Skeletal muscle cell (primary cell): ENCODE results near the gene FITM2.
"Not testable (repeated sequence)": the region's sequence is repeated elsewhere in the genome, so short reads cannot be mapped to it uniquely, and the experiment has no call there.

Source experiments
- DNase-seq: peaks from one replicate; pipeline ENCODE4 v3.0.0-alpha.2; 2010; ENCODE audit warnings: low read depth
- H3K4me3 ChIP-seq: 2 replicates; pipeline ENCODE4 v1.5.1; 2011; ENCODE audit warnings: low read depth, mild to moderate bottlenecking, control low read depth, low read length, moderate library complexity

FITM2 gene

GRCh38 chr20:44335675-44336074 lies 24.7 kb upstream of the FITM2 start:
- no peak for DNase-seq
- no peak overlapping the region for H3K4me3 ChIP-seq

DNA sequence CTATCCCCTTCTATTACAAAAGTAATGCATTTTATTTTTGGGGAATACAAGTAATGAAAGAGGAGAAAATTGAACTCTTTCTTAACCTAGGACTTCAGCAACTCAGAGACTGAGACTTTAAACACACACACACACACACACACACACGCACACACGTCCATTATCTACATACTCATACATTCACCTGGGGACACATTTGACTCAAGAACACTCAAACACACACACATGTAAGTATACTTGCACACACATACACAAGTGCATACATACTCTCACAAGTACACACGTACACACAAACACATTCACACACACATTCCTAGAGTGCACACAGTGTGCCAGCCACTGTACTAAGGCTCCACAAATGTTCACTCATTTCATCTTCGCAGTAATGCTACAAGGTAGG lies 23.7 kb upstream of the FITM2 start:
- no peak for DNase-seq
- H3K4me3 ChIP-seq, result no peak overlapping the region

DNA sequence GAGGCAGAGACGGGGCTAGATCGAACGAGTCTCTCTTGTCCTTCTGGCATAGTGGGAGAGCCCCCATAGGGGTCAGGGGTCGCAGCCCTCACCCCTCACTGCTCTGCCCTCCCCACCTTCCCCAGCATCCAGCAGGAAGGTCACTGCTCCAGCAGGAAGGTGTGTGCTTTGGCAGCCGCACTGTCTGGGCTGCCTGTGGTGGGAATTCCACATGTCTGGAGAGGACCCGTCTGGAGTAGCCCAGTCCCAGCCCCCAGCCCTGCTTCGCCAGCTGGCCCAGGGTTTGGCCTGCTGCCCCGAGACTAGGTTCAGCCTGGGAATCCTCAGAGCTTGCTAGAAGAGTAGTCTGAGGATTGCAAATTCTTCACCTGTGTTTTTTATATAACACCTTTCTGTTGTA lies 23.3 kb upstream of the FITM2 start:
- no peak for DNase-seq
- no peak overlapping the region for H3K4me3 ChIP-seq

DNA sequence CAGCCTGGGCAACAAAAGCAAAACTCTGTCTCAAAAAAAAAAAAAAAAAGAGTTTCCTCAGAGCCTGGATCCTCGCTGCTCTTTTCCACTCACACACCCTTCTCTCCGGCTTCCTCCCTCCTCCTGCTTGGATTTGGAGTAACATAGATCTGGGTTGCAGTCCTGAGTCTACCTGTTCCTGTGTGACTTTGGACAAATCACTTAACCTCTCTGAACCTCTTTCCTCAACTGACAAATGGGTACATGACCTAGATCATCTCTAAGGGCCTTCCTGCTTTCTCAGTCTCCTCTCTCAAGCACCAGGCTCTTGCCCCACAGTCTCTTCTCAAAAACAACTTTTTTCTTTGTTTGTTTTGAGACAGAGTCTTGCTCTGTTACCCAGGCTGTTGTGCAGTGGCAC lies 20.2 kb upstream of the FITM2 start:
- no peak overlapping the region for H3K4me3 ChIP-seq
- no peak for DNase-seq

DNA sequence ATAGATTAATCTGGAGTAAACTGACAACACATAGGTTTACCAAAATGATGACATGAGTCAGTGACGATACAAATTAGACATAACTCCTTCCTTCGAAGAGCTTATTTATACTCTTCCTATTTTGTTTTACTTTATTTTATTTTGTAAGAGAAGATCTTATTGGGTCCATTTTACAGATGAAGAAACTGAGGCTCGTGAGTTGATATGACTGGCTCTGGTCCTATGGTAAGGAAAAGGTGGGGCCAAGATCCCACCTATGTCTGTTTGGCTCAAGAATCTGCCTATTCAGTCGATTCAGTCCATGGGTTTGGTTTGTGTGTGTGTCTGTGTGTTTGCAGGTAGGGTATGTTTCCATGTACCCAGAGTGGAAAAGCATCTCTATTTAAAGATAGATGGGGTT lies 17.4 kb upstream of the FITM2 start:
- no peak overlapping the region for H3K4me3 ChIP-seq
- DNase-seq, result no peak

DNA sequence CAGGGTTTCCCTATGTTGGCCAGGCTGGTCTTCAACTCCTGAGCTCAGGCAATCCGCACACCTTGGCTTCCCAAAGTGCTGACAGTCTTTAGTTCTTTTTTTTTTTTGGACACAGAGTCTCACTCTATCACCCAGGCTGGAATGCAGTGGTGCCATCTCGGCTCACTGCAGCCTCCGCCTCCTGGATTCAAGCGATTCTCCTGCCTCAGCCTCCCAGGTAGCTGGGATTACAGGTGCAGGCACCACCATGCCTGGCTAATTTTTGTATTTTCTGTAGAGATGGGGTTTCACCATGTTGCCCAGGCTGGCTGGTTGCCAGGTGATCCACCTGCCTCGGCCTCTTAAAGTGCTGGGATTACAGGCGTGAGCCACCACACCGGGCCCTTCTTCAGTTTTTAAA lies 16.7 kb upstream of the FITM2 start:
- DNase-seq, H3K4me3 ChIP-seq: not testable (repeated sequence)

DNA sequence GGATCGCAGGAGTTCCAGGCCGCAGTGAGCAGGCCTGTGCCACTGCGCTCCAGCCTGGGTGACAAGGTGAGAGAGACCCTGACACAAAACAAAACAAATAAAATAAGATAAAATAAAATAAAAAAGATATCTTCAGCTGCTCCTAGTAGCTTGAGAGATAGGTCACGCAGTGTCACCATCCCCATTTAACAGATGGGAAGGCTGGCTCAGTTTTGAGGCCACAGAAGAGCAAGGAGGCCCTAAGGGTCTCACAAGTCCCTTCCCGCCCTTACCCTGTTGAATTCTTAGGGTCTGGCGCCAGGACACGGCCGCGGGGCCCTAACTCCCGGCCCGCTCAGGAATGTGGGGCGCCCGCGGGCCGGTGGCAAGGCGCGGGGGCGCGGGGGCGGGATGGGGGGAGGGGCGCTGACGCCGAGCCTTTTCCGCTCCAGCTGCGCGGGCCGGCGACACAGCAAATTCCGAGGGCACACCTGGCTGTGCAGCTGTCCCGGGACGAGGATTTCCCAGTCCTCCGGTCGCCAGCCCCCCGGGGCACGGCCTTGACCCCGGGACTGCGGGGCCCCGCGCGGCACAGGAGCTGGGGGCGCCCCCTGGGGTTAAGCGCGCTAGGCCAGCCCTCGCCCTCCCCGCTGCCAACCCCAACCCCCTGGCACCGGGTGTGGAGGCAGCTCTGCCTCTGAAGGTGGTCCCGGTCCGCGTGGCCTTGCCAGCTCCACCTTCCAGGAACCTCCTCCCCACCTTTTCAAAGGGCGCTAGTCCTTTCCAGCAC lies 15.6 kb upstream of the FITM2 start:
- no peak for DNase-seq
- H3K4me3 ChIP-seq, result peak overlapping the region; percentile 28

DNA sequence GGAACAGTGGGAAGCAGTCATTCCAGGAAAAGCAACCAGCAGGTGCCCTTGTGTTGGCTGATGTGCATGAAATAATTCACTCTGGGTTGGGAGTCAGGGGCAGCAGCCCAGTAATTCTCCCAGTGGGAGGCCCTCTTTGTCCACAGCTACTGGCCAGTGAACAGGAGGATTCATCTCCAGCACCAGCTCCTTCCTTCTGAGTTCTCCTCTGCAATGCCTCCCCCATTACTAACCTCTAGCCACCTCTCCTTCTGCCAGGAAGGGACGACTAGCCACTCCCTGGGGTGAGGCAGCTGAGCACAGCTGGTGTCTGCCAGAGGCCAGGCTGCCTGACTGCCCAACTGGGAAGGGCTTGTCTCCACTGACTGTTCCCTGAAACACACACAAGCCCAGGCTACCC lies 13.3 kb upstream of the FITM2 start:
- no peak overlapping the region for H3K4me3 ChIP-seq
- no peak for DNase-seq

- DNase-seq, result no peak
- H3K4me3 ChIP-seq, result no peak overlapping the region
Measured at GRCh38 chr20:44319839-44320422, 8.9 kb upstream of the FITM2 start.

DNA sequence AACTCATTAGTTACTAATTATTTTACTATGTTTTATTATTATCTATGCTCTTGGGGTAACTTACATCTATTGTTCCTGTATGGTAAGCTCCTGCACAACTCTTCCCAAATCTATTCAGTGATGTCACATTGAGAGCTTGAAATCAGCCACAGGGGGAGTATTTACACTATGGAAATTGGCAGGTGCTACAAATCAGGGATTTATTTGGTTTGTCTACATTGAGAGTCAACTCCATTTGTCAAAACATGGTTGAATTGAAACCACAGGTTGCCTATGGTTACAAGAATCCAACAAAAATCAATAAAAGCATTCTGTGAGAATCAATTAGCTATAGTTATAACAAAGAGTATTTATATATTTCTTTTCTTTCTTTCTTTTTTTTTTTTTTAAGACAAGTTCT lies 3.9 kb upstream of the FITM2 start:
- no peak for DNase-seq
- no peak overlapping the region for H3K4me3 ChIP-seq

DNA sequence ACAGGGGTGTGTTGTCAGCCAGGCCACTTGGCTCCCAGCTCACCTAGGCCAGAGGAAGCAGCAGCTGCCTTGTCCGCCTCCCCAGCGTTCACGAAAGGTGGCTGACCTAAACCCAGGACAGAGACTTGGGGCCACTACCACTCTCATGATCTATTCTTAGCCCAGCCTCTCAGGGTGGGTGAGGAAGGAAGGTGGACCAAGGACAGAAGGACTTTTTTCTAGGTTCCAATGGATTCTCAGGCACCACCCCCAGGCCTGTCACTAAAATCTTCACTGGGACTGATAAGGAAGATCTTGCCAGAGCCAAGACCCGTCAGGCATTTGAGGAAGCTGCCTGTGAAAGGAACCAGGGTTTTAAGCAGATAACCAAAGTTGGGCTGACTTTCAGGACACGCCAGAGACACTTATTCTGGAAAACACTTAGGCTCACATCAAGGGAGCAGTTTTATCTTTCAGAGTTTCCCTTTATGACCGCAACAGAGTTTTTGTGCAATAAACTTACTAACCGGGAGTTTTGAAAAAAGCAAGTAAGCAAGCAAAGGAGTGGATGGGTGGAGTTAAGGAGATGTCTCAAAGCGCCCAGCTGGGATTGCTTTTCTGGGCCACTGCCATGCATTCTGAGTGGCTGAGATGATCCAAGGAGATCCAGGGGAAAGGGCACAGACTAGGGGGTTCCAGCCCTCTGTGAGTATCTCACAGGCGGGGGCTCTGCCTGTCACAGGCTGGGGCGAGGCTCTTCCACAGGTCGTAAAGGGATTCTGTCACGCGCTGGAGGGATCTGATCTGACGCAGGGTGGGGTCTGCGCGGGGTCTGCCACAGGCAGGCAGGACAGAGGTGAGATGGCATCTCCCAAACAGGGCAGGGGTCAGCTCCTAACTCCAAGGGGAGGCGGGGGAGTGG lies 989 bp downstream of the FITM2 start:
- peak overlapping the region; percentile 82 for H3K4me3 ChIP-seq
- DNase-seq, result peak; percentile 36

DNA sequence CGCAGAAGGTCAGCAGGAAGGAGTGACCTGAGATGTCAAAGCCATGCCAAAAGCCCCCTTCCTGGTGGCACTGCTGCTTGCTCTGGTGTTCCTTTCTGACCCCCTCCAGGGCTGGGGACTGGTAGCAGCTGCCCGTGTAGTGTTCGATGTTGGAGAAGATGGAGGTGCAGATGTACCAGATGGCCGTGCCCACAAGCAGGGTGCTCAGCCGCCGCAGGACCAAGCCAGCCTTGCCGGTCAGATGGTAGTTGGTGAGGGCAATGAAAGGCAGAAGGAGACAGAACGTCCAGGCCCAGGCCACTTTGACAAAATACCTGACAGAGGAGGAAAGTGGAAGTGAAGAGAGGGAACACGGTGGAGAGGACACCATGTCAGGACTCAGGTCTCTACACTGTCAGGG lies 4.1 kb downstream of the FITM2 start:
- DNase-seq, result no peak
- H3K4me3 ChIP-seq, result no peak overlapping the region

DNA sequence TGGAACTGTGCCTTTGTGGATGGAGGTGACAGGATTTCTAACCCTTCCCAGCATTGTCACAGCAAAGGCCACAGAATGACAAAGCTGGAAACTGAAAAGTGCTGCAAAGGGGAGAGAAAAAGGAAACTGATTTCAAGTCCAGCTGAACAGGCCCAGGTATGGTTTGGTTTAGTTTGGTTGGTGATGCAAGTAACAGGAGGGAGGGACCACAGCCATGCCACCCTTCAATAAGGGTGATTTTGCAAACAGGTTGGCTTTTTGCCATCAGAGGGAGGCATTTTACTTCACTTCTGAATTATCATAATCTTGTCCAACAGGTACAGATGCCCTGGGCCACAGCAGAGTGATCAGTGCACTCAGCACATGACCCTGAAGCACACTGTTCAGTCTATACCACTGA lies 6.6 kb downstream of the FITM2 start:
- no peak for DNase-seq
- no peak overlapping the region for H3K4me3 ChIP-seq

DNA sequence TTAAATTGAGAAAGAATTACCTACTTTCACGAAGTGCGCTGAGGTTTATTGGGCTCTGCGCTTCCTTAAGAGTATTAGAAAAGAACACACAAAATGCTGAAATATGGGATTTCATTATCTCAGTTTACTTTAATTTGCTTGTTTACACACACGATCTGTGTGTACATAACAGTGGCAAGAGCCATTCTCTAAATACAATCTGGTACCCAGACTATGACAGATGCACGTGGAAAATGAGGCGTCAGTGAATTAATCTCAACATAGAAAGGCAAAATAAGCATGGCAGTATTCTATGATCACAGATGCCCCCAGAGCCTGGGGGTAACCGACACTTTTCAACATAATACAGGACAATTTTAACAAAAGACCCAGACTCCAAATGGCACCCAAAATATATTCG lies 8.3 kb downstream of the FITM2 start:
- no peak for DNase-seq
- H3K4me3 ChIP-seq, result no peak overlapping the region

GRCh38 chr20:44302026-44302669 lies 8.9 kb downstream of the FITM2 start:
- no peak overlapping the region for H3K4me3 ChIP-seq
- DNase-seq, result no peak

DNA sequence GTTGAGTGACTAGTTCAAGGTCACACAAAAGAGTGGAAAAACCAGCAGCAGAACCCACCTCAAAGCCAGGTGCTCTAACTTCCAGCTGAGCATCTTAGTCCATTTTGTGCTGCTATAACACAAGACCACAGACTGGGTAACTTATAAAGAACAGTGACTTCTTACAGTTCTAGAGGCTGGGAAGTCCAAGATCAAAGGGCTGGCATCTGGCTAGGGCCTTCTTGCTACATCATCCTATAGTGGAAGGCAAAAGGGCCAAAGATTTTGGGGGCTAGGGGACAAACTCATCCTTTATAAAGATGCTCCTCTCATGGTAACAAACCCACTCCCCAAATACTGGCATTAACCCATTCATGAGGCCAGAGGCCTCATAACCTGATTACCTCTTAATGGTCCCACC lies 9.7 kb downstream of the FITM2 start:
- H3K4me3 ChIP-seq, result no peak overlapping the region
- DNase-seq, result no peak

DNA sequence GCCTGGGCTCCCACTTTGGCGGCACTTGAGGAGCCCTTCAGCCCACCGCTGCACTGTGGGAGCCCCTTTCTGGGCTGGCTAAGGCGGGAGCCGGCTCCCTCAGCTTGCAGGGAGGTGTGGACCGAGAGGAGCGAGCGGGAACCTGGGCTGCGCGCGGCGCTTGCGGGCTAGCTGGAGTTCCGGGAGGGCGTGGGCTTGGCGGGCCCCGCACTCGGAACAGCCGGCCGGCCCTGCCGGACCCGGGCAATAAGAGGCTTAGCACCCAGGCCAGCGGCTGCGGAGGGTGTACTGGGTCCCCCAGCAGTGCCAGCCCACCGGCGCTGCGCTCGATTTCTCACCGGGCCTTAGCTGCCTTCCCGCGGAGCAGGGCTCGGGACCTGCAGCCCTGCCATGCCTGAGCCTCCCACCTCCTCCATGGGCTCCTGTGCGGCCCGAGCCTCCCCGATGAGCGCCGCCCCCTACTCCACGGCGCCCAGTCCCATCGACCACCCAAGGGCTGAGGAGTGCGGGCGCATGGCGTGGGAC lies 11.9 kb downstream of the FITM2 start:
- DNase-seq, H3K4me3 ChIP-seq: not testable (repeated sequence)

GRCh38 chr20:44297721-44298120 lies 13.3 kb downstream of the FITM2 start:
- no peak for DNase-seq
- no peak overlapping the region for H3K4me3 ChIP-seq

DNA sequence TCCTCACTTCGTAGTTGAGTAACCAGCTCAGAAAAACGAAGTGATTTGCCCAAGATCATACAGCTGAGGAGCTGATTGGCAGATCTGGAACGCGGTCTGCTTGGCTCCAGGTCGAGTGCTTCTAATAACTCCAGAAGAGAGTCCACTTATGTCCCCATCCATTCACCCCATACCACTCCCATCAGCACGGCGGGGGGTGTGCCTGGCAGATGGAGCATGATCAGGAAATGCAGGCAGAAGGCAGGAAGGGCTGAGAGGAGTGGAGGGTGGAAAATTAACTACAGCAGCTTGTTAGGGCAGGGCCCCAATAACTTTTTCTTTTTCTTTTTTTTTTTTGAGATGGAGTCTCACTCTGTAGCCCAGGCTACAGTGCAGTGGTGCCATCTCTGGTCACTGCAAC lies 15.0 kb downstream of the FITM2 start:
- no peak overlapping the region for H3K4me3 ChIP-seq
- DNase-seq, result no peak

DNA sequence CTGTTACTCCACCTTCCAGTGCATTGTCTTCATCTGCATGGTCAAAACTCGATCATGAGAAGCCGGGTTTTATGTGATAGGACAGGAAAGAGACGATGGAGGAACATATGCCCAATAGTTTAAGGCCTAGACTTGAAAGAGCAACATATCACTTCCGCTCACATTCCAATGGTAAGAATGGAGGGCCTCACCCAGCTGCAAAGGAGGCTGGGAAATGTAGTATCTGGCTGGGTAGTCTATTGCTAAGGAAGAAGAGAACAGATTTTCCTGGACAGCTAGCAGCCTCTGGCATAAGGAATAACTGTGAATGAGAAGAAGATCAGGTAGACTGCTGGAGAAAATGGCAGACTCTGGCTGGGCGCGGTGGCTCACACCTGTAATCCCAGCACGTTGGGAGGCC lies 19.2 kb downstream of the FITM2 start:
- DNase-seq, result no peak
- H3K4me3 ChIP-seq, result no peak overlapping the region
